ENCODE data around the gene SLC6A9.
A peak's percentile ranks its signal among the peaks of the same experiment; 100 is the strongest.

Gene SLC6A9

GRCh38 chr1:44048532-44049215 is 17.4 kb upstream of the SLC6A9 start:
- DNase-seq (ENCODE audit: low spot score): no peak

GRCh38 chr1:44047131-44047530 is 15.9 kb upstream of the SLC6A9 start:
- DNase-seq (ENCODE audit: low spot score): no peak

GRCh38 chr1:44045064-44045463 is 13.8 kb upstream of the SLC6A9 start:
- no peak for DNase-seq (ENCODE audit: low spot score)

- DNase-seq (ENCODE audit: low spot score): no peak
Measured at GRCh38 chr1:44044071-44044801, 13.0 kb upstream of the SLC6A9 start.

GRCh38 chr1:44043176-44044070 is 12.2 kb upstream of the SLC6A9 start:
- no peak for DNase-seq (ENCODE audit: low spot score)

GRCh38 chr1:44040846-44041245 is 9.6 kb upstream of the SLC6A9 start:
- DNase-seq (ENCODE audit: low spot score): no peak

GRCh38 chr1:44040418-44040817 is 9.2 kb upstream of the SLC6A9 start:
- DNase-seq (ENCODE audit: low spot score): no peak

- DNase-seq (ENCODE audit: low spot score): no peak
Measured at GRCh38 chr1:44038876-44039657, 7.8 kb upstream of the SLC6A9 start.

- no peak for DNase-seq (ENCODE audit: low spot score)
Measured at GRCh38 chr1:44037154-44037553, 5.9 kb upstream of the SLC6A9 start.

- DNase-seq (ENCODE audit: low spot score): peak; percentile 67
Measured at GRCh38 chr1:44036409-44037139, 5.3 kb upstream of the SLC6A9 start.

GRCh38 chr1:44035726-44036408 is 4.6 kb upstream of the SLC6A9 start:
- no peak for DNase-seq (ENCODE audit: low spot score)

- no peak for DNase-seq (ENCODE audit: low spot score)
Measured at GRCh38 chr1:44034976-44035716, 3.9 kb upstream of the SLC6A9 start.

- DNase-seq (ENCODE audit: low spot score): no peak
Measured at GRCh38 chr1:44034423-44034822, 3.2 kb upstream of the SLC6A9 start.

- DNase-seq (ENCODE audit: low spot score): no peak
Measured at GRCh38 chr1:44033756-44034155, 2.5 kb upstream of the SLC6A9 start.

- no peak for DNase-seq (ENCODE audit: low spot score)
Measured at GRCh38 chr1:44033041-44033575, 1.8 kb upstream of the SLC6A9 start.

- no peak for DNase-seq (ENCODE audit: low spot score)
Measured at GRCh38 chr1:44032170-44032790, 1.0 kb upstream of the SLC6A9 start.

- DNase-seq (ENCODE audit: low spot score): peak; percentile 62
Measured at GRCh38 chr1:44030605-44031251, 534 bp downstream of the SLC6A9 start.

Measured in SK-N-DZ (cell line).